Breast epithelium (tissue), 3 donors: ENCODE results near the gene DGKB.

ENCODE experiments used
- CTCF ChIP-seq, 3 donors: fragments of 450-650 bp; IDR thresholded peaks; one replicate each; pipeline ENCODE4 v1.5.1; 2016 to 2017; ENCODE audit warnings: antibody characterized with exemption in 3 of 3, mild to moderate bottlenecking in 3 of 3, moderate library complexity in 3 of 3
- POLR2A ChIP-seq: fragments of 450-650 bp; IDR thresholded peaks from one replicate; pipeline ENCODE4 v1.6.1; 2016; ENCODE audit warnings: antibody characterized with exemption, mild to moderate bottlenecking, moderate library complexity

- TF ChIP-seq CTCF (IDR thresholded peaks at IDR 0.05), result no peak
- no peak for TF ChIP-seq POLR2A
These were observed 61.5 kb downstream of the DGKB start for GRCh38 chr7:14841086-14841485.
